NCI-H1417 (cell line): ENCODE results near the gene VARS2.
A peak's percentile ranks its signal among the peaks of the same experiment; 100 is the strongest.

Experiments used
- DNase-seq, 3 experiments: peaks; one replicate each; lab custom pipeline; 2025; lab: John Stamatoyannopoulos, UW

Gene VARS2

GRCh38 chr6:30884521-30885480 lies 29.2 kb upstream of the VARS2 start:
- peak in 2 of 3 experiments; percentile 36 to 65 for DNase-seq

- peak in 2 of 3 experiments; percentile 27 to 51 for DNase-seq
Measured at GRCh38 chr6:30885481-30885998, 28.5 kb upstream of the VARS2 start.

- DNase-seq: peak; percentile 60 to 90 (median 67)
Measured at GRCh38 chr6:30885999-30886896, 27.8 kb upstream of the VARS2 start.

DNA sequence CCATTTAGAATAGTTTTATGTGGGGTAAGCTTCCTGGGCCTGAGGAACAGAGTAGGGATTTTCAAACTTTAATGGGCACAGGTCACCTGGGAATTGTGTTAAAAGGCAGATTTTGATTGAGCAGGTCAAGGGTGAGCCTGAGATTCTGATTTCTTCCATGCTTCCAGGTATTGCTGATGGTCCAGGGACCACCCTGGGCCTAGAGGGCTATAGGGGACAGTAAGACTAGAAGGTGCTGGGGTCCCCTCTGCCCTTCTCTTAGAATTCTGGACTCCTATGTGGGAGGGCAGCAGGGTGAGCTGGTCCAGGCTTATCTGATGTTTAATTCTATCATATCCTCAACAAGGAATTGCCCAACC lies 27.2 kb upstream of the VARS2 start:
- DNase-seq: no peak

- no peak for DNase-seq
Measured at GRCh38 chr6:30887901-30888815, 25.9 kb upstream of the VARS2 start.

GRCh38 chr6:30888816-30889495 lies 25.1 kb upstream of the VARS2 start:
- DNase-seq: no peak

DNA sequence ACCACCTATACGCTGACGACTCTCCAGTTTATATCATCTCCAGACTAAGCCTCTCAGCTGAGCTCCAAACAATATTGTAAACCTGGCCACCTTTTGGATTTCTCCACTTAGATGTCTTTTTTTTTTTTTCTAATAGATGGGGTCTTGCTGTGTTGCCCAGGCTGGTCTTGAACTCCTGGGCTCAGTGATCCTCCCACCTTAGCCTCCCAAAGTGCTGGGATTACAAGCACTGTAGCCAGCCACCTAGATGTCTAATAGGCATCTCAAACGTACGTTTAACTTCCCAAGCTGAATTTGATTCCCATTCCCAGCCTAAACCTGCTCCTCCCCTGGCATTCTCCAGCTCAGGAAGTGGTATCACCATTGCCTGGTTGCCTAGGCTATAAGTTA lies 24.5 kb upstream of the VARS2 start:
- no peak for DNase-seq

DNA sequence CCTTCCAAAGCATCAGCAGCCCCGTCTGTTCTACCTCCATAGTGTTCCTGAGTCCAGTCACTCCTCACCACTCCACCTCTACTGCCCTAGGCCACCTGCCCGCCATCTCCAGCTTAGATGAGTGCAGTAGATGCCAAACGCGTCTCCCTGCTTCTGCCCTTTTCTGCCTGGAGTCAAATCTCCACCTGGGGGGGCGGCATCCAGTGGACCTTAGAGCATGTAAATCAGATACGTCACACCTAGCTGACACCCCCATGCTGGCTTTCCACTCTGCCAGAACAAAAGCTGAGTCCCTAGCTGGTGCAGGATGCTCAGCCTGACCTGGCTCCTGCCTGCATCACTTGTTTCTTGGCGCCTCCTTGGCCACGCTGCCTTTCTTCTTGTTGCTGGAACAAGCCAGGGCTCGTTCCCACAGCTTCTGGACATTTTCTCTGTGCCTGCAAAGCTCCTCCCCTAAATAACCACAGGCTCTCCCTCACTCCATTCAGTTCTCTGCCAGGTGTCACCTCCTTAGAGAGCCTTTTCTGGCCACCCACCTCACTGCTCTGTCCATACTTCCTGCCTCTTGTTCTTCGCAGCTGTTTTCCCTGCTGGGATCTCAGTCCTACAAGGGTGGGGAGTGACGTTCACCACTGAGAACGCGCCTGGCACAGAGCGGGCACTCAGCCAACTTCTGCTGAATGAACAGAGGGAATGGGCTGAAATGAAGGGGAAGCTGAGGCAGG lies 24.0 kb upstream of the VARS2 start:
- peak; percentile 25 to 72 (median 62) for DNase-seq

GRCh38 chr6:30890646-30891449 lies 23.2 kb upstream of the VARS2 start:
- peak in 1 of 3 experiments; percentile 3 for DNase-seq

DNA sequence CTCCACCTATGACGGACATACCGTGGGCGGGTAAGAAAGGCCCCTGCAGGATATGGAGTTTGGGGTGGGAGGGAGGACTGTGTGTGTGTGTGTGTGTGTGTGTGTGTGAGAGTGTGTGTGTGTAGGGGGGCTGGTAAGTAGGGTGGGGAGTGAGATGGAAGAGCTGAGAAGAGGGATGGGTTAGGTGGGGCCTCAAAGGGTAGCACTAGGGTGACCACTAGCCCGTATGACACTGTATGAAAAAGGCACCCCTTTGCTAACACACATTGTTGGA lies 22.7 kb upstream of the VARS2 start:
- DNase-seq: no peak

- no peak for DNase-seq
Measured at GRCh38 chr6:30891816-30892538, 22.1 kb upstream of the VARS2 start.

DNA sequence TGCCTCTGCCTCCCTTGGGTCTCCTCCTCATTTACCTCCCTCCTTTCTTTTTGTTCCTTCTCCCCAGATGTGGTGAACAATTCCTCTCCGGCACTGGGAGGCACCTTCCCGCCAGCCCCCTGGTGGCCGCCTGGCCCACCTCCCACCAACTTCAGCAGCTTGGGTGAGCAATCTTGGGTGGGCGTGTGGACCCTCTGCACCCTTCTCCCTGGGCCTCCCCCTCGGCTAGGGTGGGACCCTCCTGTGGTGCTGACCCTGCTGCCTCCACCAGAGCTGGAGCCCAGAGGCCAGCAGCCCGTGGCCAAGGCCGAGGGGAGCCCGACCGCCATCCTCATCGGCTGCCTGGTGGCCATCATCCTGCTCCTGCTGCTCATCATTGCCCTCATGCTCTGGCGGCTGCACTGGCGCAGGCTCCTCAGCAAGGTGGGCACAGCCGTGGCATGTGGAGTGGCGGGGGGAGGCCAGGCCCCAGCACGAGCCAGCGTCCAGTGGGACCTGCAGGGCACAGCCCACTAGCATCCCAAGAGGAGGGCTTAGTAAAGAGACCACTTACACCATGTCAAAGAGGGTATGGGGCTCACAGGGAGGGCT lies 20.9 kb upstream of the VARS2 start:
- no peak for DNase-seq

DNA sequence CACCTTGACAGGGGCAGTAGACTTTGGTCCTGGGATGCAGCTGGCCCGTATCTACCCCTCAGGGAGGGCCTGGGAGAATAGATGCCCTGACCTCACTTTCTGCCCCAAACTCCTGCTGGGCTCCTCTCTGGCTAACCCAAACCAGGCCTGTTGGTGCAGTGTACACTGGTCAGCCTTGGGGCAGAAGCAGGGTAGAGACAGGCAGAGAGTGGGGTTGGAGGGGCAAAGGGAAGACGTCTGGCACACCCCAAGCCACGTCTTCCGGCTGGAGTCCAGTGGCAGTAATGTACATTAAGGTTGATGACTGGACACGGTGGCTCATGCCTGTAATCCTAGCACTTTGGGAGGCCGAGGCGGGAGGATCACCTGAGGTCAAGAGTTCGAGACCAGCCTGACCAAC lies 20.4 kb upstream of the VARS2 start:
- DNase-seq: no peak

DNA sequence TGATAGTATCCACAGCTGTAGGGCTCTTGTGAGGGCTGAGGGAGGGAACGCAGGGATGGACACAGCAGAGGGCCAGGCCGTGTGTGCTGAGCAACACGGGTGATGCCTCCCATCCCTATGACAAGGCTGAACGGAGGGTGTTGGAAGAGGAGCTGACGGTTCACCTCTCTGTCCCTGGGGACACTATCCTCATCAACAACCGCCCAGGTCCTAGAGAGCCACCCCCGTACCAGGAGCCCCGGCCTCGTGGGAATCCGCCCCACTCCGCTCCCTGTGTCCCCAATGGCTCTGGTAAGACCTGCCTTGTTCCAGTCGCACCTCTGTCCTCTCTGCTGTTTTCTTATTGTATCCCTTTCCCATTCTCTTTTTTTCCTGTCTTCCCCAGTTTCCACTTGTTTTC lies 19.7 kb upstream of the VARS2 start:
- DNase-seq: no peak

- DNase-seq: no peak
Measured at GRCh38 chr6:30894935-30895334, 19.1 kb upstream of the VARS2 start.

DNA sequence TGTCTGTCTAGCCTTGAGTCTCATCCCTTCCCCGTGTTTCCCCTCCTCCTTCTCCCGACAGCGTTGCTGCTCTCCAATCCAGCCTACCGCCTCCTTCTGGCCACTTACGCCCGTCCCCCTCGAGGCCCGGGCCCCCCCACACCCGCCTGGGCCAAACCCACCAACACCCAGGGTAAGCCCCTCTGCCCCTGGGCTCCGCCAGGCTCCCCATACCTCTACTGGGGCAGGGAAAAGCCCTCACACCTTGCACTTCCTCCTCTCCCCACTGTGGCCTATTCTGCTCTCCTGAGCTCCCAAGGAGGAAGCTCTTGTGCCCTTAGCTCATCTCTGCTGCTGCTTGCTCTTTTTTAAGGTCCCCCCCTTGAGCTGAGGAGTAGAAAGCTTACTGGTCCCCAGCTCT lies 18.7 kb upstream of the VARS2 start:
- no peak for DNase-seq

DNA sequence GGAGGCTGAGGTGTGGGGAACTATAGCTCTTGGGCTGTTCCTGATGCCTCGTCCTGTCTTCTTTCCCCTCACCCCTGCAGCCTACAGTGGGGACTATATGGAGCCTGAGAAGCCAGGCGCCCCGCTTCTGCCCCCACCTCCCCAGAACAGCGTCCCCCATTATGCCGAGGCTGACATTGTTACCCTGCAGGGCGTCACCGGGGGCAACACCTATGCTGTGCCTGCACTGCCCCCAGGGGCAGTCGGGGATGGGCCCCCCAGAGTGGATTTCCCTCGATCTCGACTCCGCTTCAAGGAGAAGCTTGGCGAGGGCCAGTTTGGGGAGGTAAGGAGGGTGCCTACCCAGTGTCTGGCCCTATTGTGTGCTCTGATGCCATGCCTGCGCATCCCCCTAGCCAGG lies 17.5 kb upstream of the VARS2 start:
- no peak for DNase-seq

DNA sequence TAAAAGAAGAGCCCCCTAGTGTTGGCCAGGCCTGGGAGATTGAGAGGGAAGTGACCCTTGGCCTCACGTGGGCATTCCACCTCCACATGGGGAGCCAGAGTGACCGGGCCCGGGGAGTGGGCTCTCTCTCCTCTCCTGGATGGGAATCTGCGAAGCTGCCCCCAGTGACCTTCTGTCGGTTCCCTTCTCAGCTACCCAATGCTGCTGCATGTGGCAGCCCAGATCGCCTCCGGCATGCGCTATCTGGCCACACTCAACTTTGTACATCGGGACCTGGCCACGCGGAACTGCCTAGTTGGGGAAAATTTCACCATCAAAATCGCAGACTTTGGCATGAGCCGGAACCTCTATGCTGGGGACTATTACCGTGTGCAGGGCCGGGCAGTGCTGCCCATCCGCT lies 16.2 kb upstream of the VARS2 start:
- no peak for DNase-seq
